Measurements from ENCODE around the gene FECH. TPM values are rescaled to one million over a fixed set of nuclear protein-coding genes. Genes with fewer than 3 reads are reported as not detected.
A peak's percentile ranks its signal among the peaks of the same experiment; 100 is the strongest.

Gene FECH
- total and polyA plus RNA-seq, 9 of the 15 experiments (the other 6 are each of a cell fraction or from before 2014, with no cell fraction given) = 19.8 to 170 (median 56.8) TPM

GRCh38 chr18:57630002-57630753 lies 43.7 kb upstream of the FECH start (continued):
- no peak for TF ChIP-seq PATZ1 (CRISPR knock-in tag; IDR thresholded peaks at IDR 0.05; ENCODE audit: borderline replicate concordance)
- TF ChIP-seq DPF2 (IDR thresholded peaks at IDR 0.05) = no peak
- TF ChIP-seq PHB (CRISPR knock-in tag; IDR thresholded peaks at IDR 0.05) = no peak
- TF ChIP-seq KLF6 (CRISPR knock-in tag; IDR thresholded peaks at IDR 0.05; ENCODE audit: borderline replicate concordance) = no peak; the same call in 1 of the 2 replicates
- TF ChIP-seq NCOR1 (IDR thresholded peaks at IDR 0.05) = no peak
- no peak for TF ChIP-seq MEF2D (tag; conservative IDR thresholded peaks at IDR 0.05; ENCODE audit: low read depth)
- no peak for TF ChIP-seq E2F3 (CRISPR knock-in tag; IDR thresholded peaks at IDR 0.05)
- peak; percentile 72; the same call in 1 of the 2 replicates for TF ChIP-seq ZNF583 (CRISPR knock-in tag; IDR thresholded peaks at IDR 0.05)
- no peak for TF ChIP-seq CHCHD3 (CRISPR knock-in tag; IDR thresholded peaks at IDR 0.05)
- no peak; the same call in 1 of the 2 replicates for TF ChIP-seq EGR1 (conservative IDR thresholded peaks at IDR 0.05)
- no peak for TF ChIP-seq PHB2 (IDR thresholded peaks at IDR 0.05; ENCODE audit: low read depth)
- no peak for TF ChIP-seq CHD2 (IDR thresholded peaks at IDR 0.05; ENCODE audit: low read depth, low read length)
- no peak for TF ChIP-seq HDAC3 (IDR thresholded peaks at IDR 0.05; ENCODE audit: borderline replicate concordance, partially characterized antibody)
- no peak for TF ChIP-seq SMAD2 (IDR thresholded peaks at IDR 0.05; ENCODE audit: low read depth, low read length)
- TF ChIP-seq BRF2 (IDR thresholded peaks at IDR 0.05; ENCODE audit: borderline replicate concordance, insufficient read depth, insufficient read length) = no peak
- no peak for TF ChIP-seq ZNF316 (IDR thresholded peaks at IDR 0.05)
- TF ChIP-seq HES1 (IDR thresholded peaks at IDR 0.05; ENCODE audit: low read depth) = no peak
- no peak for TF ChIP-seq ZC3H8 (IDR thresholded peaks at IDR 0.05)
- TF ChIP-seq ID3 (CRISPR knock-in tag; IDR thresholded peaks at IDR 0.05) = no peak
- TF ChIP-seq ID3 (tag; IDR thresholded peaks at IDR 0.05) = peak; percentile 91
- peak; percentile 61 for TF ChIP-seq JUND (IDR thresholded peaks at IDR 0.05; ENCODE audit: borderline replicate concordance, low read depth, low read length)
- no peak; the same call in 2 of the 3 replicates for TF ChIP-seq JUND (tag; IDR thresholded peaks at IDR 0.05; ENCODE audit: borderline replicate concordance, low read depth, low read length)
- TF ChIP-seq E2F8 (IDR thresholded peaks at IDR 0.05; ENCODE audit: low read depth, partially characterized antibody) = peak; percentile 77
- no peak for TF ChIP-seq BRD9 (IDR thresholded peaks at IDR 0.05; ENCODE audit: low read depth, partially characterized antibody)
